ENCODE measurements around the gene PARD3B. TPM values are rescaled to one million over a fixed set of nuclear protein-coding genes. Genes with fewer than 3 reads are reported as not detected.

Gene PARD3B
- total RNA-seq, 1 donor from 2014 or later = 6.8 TPM

DNA sequence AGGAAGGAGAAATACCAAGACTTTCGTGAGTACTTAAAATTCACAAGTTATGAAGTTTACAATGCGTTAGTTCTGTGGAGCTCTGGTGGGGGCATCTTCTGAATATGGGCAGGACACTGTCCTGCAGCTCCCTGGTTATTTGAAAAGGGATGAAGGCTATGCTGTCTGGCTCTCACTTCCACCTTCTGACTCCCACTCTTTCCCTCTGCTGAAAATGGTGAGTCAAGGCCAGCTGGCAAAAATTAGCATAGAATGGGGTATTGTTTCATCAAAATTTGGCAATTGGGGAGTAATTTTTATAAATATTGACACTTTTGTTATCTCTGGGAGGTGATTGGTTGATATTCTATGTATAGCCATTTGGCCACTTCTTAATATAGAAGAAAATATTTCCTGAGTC lies 177.4 kb downstream of the PARD3B start:
- ATAC-seq (ENCODE audit: poor library complexity) (no peak), DNase-seq (no peak)
- intact Hi-C loops (cut with DNase I) = no loop called here

DNA sequence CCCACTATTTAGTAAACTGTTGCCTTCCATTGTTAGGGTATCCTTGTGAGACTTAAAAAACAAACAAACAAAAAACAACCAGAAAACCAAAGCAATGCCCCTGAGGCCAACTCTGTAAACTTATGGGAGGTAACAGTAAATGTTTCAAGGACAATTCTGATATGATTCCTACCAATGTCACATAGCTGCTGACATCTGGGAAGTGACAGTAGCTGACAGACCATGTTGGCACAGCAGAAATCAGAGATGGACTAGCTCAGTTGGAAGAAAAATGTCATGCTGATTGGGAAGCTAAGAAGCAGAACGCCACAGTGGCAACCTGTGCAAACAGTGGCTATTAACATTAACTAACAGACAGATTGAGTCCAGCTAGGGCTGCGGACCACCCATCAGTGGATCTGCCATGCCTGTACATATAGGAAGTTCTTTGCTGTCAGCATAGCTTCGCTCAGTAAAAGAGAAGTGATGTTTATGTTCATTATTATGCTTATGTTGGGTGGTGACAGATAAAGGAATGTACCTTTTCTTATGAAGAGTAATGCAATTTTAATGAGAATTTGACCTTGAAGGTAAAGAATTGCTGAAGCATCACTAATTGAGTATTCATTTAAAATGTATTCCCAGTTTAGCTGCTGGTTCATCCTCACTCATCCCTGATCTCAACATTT lies 180.6 kb downstream of the PARD3B start:
- ATAC-seq (ENCODE audit: poor library complexity) (no peak), DNase-seq (no peak)
- intact Hi-C loops (cut with DNase I) = no loop called here

DNA sequence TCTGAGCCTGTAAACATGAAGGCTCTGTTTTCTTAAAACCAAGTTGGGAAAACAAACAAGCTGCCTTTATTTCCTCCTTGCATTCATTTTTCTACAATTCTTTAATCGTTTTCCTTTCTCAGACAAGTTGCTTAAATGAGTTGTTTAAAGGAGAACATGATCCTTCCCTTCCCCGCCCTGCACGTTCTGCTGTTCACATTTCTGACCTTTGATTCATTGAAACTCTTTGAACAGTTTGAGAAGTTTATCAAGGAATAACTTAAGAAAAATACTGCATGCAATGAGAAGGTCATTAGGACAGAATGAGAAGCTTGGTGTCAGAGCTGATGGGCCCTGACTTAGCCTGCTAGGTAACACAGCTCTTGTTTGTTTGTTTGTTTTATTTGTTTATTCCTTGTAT lies 181.6 kb downstream of the PARD3B start:
- ATAC-seq (ENCODE audit: poor library complexity) = no peak
- intact Hi-C loops (cut with DNase I) = no loop called here
- DNase-seq = no peak

DNA sequence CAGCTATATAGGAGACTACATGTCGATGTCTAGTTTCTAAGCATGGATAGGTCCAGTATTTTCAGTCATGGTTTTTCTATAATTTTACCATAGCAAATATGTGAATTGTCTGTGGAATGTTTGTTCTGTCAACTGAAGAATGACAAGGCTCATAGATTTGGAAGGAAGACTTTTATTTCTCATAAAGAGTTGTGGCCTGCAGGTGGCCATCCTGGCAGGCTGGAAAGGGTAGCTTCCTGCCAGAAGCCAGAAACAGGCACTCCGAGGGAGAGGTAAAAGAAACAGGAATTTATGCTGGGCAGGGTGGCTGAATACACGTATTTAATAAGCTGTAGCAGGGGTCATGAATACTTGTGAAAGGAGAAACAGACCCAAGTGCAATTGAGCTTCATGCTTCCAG lies 182.1 kb downstream of the PARD3B start:
- intact Hi-C loops (cut with DNase I) = no loop called here
- no peak for ATAC-seq (ENCODE audit: poor library complexity)
- no peak for DNase-seq

DNA sequence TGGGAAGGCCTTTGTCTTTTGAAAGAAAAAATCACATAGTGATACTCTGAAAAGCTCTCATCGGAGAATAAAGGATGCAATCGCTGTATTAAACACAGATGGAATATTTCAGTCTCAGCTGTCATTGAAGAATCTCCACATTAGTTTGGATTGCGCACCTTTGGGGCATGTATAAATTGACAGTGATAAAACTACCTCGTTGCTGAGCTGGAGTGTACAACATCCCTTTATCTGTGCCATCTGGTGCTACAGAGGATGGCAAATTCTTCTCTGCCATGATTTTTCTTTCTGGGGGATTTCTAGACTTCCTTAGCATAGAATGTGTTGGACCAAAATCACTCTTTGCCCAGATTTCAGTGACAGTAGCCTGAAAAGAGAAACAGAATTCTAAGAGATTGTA lies 185.3 kb downstream of the PARD3B start:
- no peak for DNase-seq
- ATAC-seq (ENCODE audit: poor library complexity) = no peak
- intact Hi-C loops (cut with DNase I) = no loop called here

DNA sequence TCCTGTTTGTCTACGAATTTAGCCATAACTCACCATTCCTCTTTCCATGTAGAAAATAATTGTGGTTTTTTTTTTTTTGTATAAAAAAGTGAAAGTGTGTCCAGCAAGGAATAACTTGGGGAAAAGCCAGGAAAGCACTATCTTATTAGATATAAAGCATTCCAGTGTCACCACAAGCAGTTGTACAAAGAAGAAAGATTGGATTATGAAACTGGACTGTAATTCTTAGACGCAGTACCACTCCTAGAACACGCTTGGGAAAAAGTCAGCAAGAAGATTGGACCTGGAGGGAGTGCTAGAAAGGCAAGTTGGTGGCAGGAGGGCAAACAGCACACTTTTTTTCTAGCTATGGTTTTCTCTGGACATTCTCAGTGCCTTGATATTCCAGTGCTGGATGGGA lies 186.7 kb downstream of the PARD3B start:
- intact Hi-C loops (cut with DNase I) = no loop called here
- no peak for DNase-seq
- ATAC-seq (ENCODE audit: poor library complexity) = no peak

DNA sequence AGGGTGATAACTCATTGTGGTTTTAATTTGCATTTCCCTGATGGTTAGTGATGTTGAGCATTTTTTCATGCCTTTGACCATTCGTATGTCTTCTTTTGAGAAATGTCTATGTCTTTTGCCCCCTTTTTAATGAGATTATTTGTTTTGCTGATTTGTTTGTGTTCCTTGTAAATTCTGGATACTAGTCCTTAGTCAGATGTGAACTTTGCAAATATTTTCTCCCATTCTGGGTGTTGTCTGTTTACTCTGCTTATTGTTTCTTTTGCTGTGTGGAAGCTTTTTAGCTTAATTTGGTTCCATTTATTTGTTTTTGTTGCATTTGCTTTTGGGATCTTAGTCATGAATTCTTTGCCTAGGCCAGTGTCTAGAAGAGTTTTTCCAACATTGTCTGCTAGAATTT lies 192.0 kb downstream of the PARD3B start:
- DNase-seq = no peak
- intact Hi-C loops (cut with DNase I) = no loop called here

DNA sequence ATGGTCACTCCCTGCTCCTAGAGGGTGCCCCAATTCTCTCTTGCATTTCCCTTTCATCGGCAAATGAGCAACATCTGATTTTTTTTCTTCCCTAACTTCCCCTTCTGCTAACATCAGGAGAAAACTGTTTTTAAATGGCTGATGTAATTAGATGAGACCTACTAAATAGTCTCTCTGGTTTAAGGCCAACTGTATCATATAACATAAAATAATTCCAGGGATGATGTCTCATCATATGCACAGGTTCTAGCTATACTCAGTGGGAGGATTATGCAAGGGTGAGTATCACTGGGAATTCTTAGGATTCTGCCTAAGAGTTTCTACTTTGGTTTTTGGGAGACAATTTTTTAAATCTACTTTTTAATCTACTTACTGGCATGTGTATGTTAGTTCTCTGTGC lies 193.4 kb downstream of the PARD3B start:
- intact Hi-C loops (cut with DNase I) = no loop called here
- ATAC-seq (ENCODE audit: poor library complexity) = no peak
- no peak for DNase-seq

More for the DNA sequence above, 192.0 kb downstream of the PARD3B start:
- no peak for ATAC-seq (ENCODE audit: poor library complexity)

DNA sequence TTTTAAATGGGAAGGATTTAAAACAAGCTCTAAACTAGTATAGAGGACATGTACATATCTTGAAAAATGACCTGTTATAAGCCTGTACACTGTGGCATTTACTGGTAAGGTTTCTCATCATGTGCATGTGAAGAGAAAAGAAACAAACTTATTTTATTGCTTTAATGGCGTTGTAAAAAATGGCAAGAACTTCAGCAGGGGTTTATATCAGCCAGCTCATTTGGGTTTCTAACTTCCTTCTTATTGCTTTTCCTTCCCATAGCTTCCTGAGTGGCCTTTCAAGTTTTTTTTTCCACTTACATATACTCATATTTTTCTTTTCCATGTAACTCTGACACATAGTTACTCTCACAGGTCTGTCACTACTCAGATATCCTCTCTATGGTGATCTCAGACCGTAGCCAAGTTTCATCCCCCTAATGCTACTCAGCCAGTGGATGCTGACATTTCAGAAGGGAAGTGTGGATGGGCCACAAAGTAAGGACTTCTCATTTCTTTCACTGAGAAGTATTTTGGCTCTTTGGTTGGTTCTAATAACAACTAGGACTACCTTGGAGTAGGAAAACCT lies 198.2 kb downstream of the PARD3B start:
- ATAC-seq (ENCODE audit: poor library complexity) (no peak), DNase-seq (no peak)
- intact Hi-C loops (cut with DNase I) = no loop called here

DNA sequence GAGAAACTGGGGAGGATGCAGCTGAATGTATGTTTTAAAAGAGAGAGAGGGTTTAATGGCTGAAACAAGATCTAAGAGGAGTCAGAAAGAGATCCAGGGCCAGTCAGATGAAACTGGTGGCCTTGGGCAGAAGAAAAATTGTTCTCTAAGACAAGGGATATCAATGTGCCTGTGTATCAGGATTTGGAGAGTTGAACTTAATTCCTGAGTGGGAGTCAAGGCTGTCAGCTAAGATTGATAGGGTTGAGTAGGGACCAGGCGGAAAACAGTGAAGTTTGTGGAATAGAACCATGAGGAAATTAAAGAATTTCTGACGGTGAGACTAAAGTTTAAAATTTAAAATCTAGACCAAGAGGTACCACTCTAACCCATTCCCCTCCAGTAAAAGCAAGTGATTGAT lies 199.2 kb downstream of the PARD3B start:
- intact Hi-C loops (cut with DNase I) = no loop called here
- DNase-seq (no peak), ATAC-seq (ENCODE audit: poor library complexity) (no peak)

DNA sequence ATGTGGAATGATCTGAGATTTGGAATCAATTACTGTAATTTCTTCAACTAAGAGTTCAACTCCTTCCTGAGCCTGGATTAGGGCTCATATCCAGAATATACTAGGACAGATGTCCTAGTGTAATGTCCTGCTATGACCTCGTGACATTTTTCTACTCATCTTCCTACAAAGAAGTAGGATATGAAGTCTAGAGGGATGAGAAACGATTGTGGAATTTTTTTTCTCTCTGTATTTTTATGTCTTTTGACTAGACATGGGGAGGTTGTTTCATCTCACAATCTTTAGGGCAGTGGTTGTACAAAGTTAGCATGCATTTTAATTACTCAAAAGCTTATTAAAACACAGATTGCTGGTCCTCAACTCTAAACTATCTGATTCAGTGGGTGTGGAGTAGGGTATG lies 203.0 kb downstream of the PARD3B start:
- ATAC-seq (ENCODE audit: poor library complexity) (no peak), DNase-seq (no peak)
- intact Hi-C loops (cut with DNase I) = no loop called here

DNA sequence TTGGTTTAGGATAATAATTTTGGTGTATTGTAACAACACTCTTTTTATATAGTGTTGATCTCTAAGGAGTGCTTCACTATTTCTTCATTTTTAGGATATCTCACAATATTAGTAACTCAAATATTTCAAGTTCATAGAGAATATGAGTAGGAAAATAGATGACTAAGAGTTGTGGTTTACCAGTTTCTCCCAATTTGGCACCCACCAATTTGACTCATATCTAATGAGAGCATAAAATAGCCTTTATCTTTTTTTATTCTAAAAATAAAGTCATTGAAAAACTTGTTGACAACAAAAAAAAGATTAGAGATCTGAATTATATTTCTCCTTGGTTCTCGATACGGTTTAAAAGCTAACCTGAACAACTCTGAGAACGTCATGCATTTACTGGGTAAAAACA lies 204.0 kb downstream of the PARD3B start:
- no peak for DNase-seq
- intact Hi-C loops (cut with DNase I) = no loop called here
- no peak for ATAC-seq (ENCODE audit: poor library complexity)

DNA sequence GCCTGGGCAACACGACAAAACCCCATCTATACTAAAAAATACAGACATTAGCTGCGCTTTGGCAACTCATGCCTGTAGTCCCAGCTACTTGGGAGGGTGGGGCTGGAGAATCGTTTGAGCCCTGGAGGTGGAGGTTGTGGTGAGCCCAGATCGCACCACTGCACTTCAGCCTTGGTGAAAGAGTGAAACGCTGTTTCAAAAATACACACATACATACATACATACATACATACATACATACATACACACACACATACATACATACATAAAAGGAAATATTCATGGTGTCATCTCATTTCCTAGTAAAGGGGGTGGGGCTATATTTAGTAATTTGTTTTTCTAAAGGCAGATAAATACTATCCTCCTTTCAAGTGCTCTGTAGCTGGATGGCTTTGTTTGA lies 205.1 kb downstream of the PARD3B start:
- DNase-seq (no peak), ATAC-seq (ENCODE audit: poor library complexity) (no peak)
- intact Hi-C loops (cut with DNase I) = no loop called here

DNA sequence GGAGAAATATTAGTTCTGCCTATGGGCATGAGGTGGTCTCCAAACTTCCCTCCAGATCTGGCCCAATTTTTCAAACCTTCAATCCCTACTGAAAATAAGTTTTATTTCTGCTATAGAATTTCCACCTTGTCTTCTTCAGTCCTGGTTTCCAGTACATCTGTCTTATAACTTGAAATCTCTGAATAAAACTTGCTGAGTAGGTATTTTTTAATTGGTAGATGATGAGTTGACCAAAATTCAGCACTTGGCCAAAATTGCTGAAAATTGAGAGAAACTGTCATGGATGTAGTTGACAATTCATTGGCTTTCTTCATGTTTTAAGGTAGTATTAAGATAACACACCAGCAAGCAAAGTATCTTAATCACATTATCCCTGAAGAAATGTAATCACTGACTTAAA lies 206.2 kb downstream of the PARD3B start:
- intact Hi-C loops (cut with DNase I) = no loop called here
- DNase-seq (no peak), ATAC-seq (ENCODE audit: poor library complexity) (no peak)

DNA sequence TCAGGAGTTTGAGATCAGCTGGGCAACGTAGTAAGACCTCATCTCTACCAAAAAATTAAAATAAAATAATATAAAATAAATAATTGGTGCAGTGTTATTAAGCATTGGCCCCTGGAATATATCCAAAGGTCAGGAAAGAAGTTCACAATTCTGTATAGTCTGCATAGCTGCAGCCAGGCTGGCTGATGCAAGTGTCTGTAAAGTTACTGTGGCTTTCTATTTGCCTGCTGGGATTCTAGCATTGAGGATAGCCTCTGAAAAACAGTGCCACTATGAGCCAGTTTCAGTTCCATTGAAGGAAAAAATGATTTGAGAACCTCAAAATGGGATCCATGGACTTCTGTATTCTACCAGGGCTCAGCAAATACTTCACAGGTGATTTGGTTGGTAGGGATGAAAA lies 208.6 kb downstream of the PARD3B start:
- DNase-seq (no peak), ATAC-seq (ENCODE audit: poor library complexity) (no peak)
- intact Hi-C loops (cut with DNase I) = no loop called here

DNA sequence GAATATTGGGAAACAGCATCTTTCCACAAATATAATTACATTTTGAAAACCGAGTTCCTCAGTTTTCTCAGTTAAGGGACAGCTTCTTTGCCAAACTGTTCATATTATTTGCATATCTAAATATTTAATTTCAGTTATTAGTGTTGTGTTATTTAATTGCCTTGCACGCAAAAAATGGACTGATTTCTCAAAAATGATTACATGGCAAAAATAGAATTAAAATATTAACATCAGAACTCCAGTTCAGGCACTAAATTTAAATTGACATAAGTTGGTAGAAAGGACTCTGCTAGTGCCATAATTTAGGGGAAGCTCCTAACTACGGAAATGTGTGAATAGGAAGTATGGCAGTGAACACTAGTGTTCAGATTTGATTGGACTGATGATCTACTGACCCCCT lies 209.6 kb downstream of the PARD3B start:
- ATAC-seq (ENCODE audit: poor library complexity) = no peak
- no peak for DNase-seq
- intact Hi-C loops (cut with DNase I) = no loop called here

DNA sequence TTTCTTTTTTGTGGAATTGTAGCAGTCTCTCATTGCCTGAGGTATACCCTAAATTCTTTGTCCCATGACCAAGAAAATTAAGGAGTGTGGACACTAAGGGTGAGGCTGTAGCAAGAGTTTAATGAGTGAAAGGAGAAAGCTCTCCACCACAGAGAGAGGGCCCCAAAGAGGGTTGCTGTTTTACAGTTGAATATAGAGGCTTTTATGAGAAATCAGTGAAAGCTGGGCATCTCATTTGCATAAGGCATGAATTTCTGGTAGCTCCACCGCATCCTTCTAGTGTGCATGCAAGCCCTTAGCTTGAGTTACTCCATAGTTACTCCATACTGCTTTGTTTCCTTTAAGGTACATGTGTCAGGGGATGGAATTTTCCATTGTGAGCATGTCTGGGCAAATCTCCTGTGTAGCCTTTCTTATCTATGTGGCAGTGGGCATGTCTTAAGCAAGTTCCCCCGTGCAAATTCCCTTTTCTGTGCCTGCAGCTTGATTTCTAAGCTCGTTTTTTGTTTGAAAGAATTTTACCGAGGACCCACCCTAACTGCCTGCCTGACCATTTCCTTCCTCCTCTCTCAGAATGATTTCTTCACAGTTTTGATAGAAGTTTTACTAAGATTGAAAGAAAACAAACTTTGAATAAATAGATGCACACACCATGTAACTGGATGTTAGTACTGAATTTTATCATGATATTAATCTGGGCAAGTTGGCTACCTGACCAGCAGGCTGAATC lies 218.9 kb downstream of the PARD3B start:
- ATAC-seq (ENCODE audit: poor library complexity) (no peak), DNase-seq (no peak)
- intact Hi-C loops (cut with DNase I) = no loop called here

DNA sequence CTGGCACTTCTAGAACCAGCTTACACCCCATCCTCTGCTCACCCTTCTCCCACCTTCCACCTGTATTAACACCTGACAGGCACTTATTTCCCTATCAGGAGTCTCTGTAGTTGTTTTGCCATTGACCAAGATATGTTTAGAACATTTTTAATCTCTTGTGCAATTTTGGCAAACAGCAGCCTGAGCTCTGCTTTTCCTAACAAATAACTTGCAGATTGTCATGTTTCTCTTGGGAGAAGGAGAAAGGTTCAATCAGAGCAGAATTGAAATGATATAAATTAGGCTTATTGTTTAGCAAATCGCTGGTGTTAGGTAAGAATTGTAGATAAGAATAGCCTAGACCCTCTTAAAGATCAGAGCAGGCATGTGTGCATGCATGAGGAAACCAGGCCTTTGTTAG lies 225.5 kb downstream of the PARD3B start:
- ATAC-seq (ENCODE audit: poor library complexity) (no peak), DNase-seq (no peak)
- intact Hi-C loops (cut with DNase I) = no loop called here

DNA sequence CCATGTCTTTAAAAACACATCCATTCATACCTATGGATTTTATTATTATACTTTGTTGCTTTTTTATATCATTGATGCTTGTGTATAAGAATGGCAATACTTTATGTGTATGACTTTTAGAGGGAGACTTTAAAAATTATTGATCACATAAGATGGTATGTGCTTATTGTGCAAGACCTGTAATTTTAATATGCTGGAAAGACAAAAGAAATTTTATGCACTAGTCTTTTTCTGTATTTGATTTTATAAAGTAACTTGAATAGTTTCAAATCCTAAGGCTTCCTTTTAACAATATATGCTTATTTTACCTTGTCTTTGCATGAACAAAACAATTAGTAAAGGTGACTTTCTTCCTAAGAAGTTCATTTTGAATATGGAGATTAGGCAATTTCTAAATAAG lies 226.4 kb downstream of the PARD3B start:
- intact Hi-C loops (cut with DNase I) = no loop called here

DNA sequence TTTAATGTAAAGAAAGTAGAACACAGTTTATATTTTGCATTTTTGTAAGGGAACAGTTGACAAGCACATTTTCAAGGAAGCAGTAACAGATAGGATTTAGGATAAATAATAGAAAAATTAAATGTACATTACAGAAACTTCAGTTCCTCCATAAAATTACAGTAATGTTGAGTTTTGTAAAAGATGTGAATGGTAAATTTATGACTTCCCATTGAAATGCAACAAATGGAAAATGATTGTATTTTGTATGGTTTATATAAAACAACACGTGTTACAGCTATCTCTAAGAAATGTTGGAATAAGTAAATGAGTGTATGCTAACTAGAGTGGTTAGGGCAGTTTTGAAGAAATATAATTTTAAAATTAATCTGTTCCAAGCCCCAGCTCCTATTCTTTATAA lies 227.3 kb downstream of the PARD3B start:
- intact Hi-C loops (cut with DNase I) = no loop called here
- DNase-seq (no peak), ATAC-seq (ENCODE audit: poor library complexity) (no peak)

More for the DNA sequence above, 226.4 kb downstream of the PARD3B start:
- DNase-seq = no peak
- ATAC-seq (ENCODE audit: poor library complexity) = no peak
